Stomach (tissue), 19 donors: Measurements from ENCODE around the gene MARCHF3. TPM values are rescaled to one million over a fixed set of nuclear protein-coding genes. Genes with fewer than 3 reads are reported as not detected.
A peak's percentile ranks its signal among the peaks of the same experiment; 100 is the strongest.

Experiments used
- DNase-seq, 2 donors: peaks; one replicate each; pipeline versions ENCODE4 v3.0.0 to v3.0.0-alpha.2; 2013 to 2019
- H3K27ac ChIP-seq, 5 donors: fragments of 200-600 bp in 4 of 5; sonication (generic) in 4 of 5; one replicate each; pipeline ENCODE4 v1.5.1; 2013 to 2019; ENCODE audit warnings: mild to moderate bottlenecking in 1 of 5, moderate library complexity in 1 of 5
- H3K27me3 ChIP-seq, 3 donors: fragments of 200-600 bp; sonication (generic); one replicate each; pipeline ENCODE4 v1.5.1; 2017 to 2019; ENCODE audit warnings: mixed run types in 1 of 3
- H3K36me3 ChIP-seq, 4 donors: fragments of 200-600 bp; sonication (generic); 1 replicate in 3 of 4; 2 replicates in 1 of 4; pipeline ENCODE4 v1.5.1; 2016 to 2019
- H3K4me1 ChIP-seq, 4 donors: fragments of 200-600 bp; sonication (generic); one replicate each; pipeline ENCODE4 v1.5.1; 2016 to 2019
- H3K4me3 ChIP-seq, 4 donors: fragments of 200-600 bp; sonication (generic) in 3 of 4; one replicate each; pipeline ENCODE4 v1.5.1; 2016 to 2019; ENCODE audit warnings: mild to moderate bottlenecking in 1 of 4
- H3K9me3 ChIP-seq, 4 donors: fragments of 200-600 bp; sonication (generic); one replicate each; pipeline ENCODE4 v1.5.1; 2016 to 2019
- CTCF ChIP-seq, 7 experiments: fragments of 450-650 bp in 4 of 7; fragments of 200-600 bp in 3 of 7; sonication (generic) in 3 of 7; IDR thresholded peaks; one replicate each; pipeline ENCODE4 v1.5.1; 2016 to 2019; ENCODE audit warnings: antibody characterized with exemption in 7 of 7, control low read depth in 2 of 7, mild to moderate bottlenecking in 1 of 7
- EP300 ChIP-seq: sonication (generic); formaldehyde crosslinking; IDR thresholded peaks from one replicate; pipeline ENCODE4 v1.6.1; 2017; ENCODE audit warnings: antibody characterized with exemption
- POLR2A ChIP-seq, 4 donors: fragments of 450-650 bp; IDR thresholded peaks; one replicate each; pipeline ENCODE4 v1.6.1; 2016; ENCODE audit warnings: antibody characterized with exemption in 4 of 4, control low read depth in 2 of 4, mild to moderate bottlenecking in 1 of 4, moderate library complexity in 1 of 4
- POLR2AphosphoS5 ChIP-seq, 3 donors: sonication (generic); formaldehyde crosslinking; IDR thresholded peaks; one replicate each; pipeline ENCODE4 v1.6.1; 2016; ENCODE audit warnings: antibody characterized with exemption in 3 of 3
- WGBS, 5 donors: extraction: QIAGEN DNeasy Blood & Tissue Kit in 3 of 5; methylation state at CpG; one replicate each; pipeline versions ENCODE4 v1.1.5 to v1.1.7; 2013 to 2018; 5-methylcytosine and 5-hydroxymethylcytosine counted together
- intact Hi-C: fragments of 100-400 bp; cut with DNase I; formaldehyde crosslinking; loops from one replicate; pipeline ENCODE4 v1.15.1; 2023; ENCODE audit warnings: low total_unique reads
- long read RNA-seq, 10 donors: transcript quantifications; one replicate each; lab custom pipeline, GENCODE V29; 2026
- polyA plus RNA-seq, 3 donors: library from polyadenylated mRNA; stranded (reverse); fragments of 200-250 nt; gene quantifications; one replicate each; pipeline ENCODE4 v1.2.3, GENCODE V29; 2013
- total RNA-seq, 5 donors: library from RNA; depleted of rRNA; stranded (reverse); fragments of >200 nt; gene quantifications; one replicate each; pipeline versions ENCODE4 v1.1.0 to v1.2.3, GENCODE V29; 2014 to 2016
- donor health status: healthy with polysubstance abuse.
- donor health status: Bipolar disorder and iron deficiency.
- donor health status: healthy.

MARCHF3 gene
- total RNA-seq (10 to 100 TPM in 1 of 5 donors, 1 to 10 TPM in 3, not detected in 1; 2.6 to 11.9 (median 4.3) TPM), polyA plus RNA-seq (1 to 10 TPM; 1.1 to 2.2 (median 1.3) TPM)
- long read RNA-seq, donor 1: 0 reads
- long read RNA-seq, donor 2, full-length matches to known transcripts: 2 of 2 reads
- long read RNA-seq, donor 2, partial matches to known transcripts: 0 of 2 reads
- long read RNA-seq, donor 2, other reads (novel, unspliced or antisense): 0 of 2 reads
- long read RNA-seq, donor 3: 0 reads
- long read RNA-seq, donor 4: 0 reads
- long read RNA-seq, donor 5: 0 reads
- long read RNA-seq, donor 6, full-length matches to known transcripts: 1 of 1 reads
- long read RNA-seq, donor 6, partial matches to known transcripts: 0 of 1 reads
- long read RNA-seq, donor 6, other reads (novel, unspliced or antisense): 0 of 1 reads
- long read RNA-seq, donor 7, full-length matches to known transcripts: 2 of 2 reads
- long read RNA-seq, donor 7, partial matches to known transcripts: 0 of 2 reads
- long read RNA-seq, donor 7, other reads (novel, unspliced or antisense): 0 of 2 reads
- long read RNA-seq, donor 8: 0 reads
- long read RNA-seq, donor 9: 0 reads
- long read RNA-seq, donor 10: 0 reads

DNA sequence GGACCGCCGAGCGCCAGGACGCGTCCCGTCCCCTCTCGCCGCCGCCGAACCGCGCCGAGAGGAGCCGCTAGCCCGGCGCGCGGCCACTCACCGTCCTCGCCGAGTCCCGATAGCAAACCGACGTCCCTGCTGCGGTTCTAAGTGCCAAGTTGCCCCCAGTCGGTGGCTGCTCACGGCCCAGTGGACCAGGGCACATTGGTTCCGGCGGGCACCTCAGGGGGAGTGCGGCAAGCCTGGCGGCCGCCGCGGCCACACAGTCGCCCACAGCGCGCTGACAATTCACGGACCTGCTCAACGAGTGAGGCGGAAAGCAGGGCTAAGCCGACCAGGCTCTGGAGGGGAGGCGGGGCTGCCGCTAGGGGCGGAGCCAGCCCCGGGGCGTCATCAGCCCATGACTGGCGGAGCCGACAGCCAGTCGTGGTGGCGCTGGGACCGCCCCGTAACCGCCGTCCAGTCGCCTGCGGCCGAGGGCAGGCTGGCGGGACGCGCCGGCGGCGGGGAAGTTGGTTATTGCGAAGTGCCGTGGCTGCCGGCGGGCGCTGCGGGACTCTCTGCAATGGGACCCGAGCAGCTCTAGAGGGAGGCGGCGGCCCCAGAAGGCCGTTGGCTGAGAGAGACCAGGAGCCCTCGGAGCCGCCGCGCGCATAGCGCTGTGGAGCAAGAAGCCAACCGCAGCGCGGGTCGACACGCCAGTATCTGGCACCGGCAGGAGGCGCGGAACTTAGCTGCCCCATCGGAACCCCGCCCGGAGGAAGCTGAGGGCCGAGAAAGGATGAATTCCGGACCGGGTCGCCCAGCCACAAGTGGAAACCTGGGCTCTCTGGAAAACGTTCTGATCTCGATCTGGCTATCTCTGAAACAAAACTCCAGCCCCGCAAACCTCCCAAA lies at the start of gene MARCHF3:
Gene MARCHF3, minus strand, starts transcription at position 300 of the 888 bp plus-strand sequence. CDS start 112,387 bp downstream, outside the sequence.
- intact Hi-C loops: no loop called here
- WGBS, 5 donors: 0 to 1% (median 0%) methylated on average over 21 to 97 of the region's 97 CpGs
- peak; percentile 96 to 99 for DNase-seq
- H3K4me1 ChIP-seq: peaks cover 8 to 24% (median 16%) of the 10 kb centered on the region in 4 donors
- peak within 1 kb of the TSS; percentile 88 to 94 (median 91) for H3K27ac ChIP-seq
- peak within 1 kb of the TSS; percentile 74 to 82 (median 78) for H3K4me3 ChIP-seq
- TF ChIP-seq POLR2AphosphoS5 (IDR thresholded peaks at IDR 0.05) (peak; percentile 70 to 99 (median 97)), CTCF (IDR thresholded peaks at IDR 0.05) (peak in 4 of 7 experiments; percentile 10 to 56 (median 32)), EP300 (no peak), POLR2A (IDR thresholded peaks at IDR 0.05) (peak in 2 of 4 donors; percentile 55 to 86)
- H3K36me3 ChIP-seq: no peaks in the 10 kb centered on the region
- H3K27me3 ChIP-seq: peaks cover 0 to 19% (median 5%) of the 10 kb centered on the region in 3 donors
- H3K9me3 ChIP-seq: no peaks in the 10 kb centered on the region

DNA sequence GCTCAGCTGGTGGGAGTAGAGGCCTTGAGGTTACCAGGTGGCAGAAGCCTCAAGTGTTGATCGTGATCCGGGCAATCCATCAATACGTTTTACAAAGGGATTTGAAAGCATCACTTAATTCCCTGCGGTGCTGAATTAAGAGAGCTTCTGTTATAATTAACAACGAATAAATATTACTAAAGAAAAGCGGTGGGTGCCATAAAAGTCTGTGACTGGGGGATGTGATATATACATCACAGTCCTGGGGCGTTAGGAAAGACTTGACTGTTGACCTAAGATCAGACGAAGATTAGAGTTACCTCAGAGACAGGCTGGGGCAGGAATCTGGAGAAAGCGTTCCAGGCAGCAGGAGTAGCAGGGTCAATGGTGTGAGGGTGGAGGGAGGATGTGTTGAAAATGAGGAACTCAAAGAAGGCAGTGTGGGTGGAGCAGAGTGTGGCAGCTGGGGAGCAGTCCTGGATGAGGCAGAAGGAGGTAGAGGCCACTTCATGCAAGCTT lies 49.7 kb upstream of the MARCHF3 start:
- DNase-seq: no peak
- Histone ChIP-seq H3K27me3 (peaks cover 0 to 7% (median 0%) of the 10 kb centered on the region in 3 donors), H3K9me3 (no peaks in the 10 kb centered on the region), H3K36me3 (no peaks in the 10 kb centered on the region), H3K4me3 (no peak overlapping the region), H3K4me1 (no peaks in the 10 kb centered on the region), H3K27ac (no peak overlapping the region)
- 33 to 46% (median 36%) methylated on average over 9 of the region's 9 CpGs for whole genome bisulfite sequencing, 5 donors
- no peak for TF ChIP-seq POLR2AphosphoS5 (IDR thresholded peaks at IDR 0.05)
- no peak for TF ChIP-seq EP300
- no peak for TF ChIP-seq CTCF (IDR thresholded peaks at IDR 0.05)
- TF ChIP-seq POLR2A (IDR thresholded peaks at IDR 0.05): no peak
- intact Hi-C loops: no loop called here

DNA sequence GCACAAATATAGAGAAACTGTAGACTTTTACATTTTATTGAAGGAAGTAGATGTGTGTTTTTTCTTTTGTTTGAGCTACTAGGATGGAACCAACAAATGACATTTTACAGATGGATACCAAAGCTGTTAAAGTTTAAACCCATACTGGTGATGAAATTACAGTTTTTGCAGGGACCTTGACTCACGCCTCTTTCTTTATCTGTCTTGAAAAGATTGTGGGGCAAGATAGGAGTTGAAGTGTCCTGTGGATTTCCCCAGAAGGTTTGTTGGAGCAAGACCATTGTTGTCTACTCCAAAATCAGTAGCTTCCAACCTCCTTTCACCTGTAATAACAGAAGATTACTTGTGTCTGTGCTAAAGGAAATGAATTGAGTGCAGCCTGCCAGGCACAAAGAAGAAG lies 47.0 kb upstream of the MARCHF3 start:
- no peaks in the 10 kb centered on the region for H3K36me3 ChIP-seq
- 58 to 71% (median 66%) methylated on average over 1 of the region's 1 CpG for WGBS, 5 donors
- intact Hi-C loops: no loop called here

More for the DNA sequence above, 47.0 kb upstream of the MARCHF3 start:
- H3K27me3 ChIP-seq: peaks cover 0 to 7% (median 0%) of the 10 kb centered on the region in 3 donors
- H3K9me3 ChIP-seq: no peaks in the 10 kb centered on the region
- DNase-seq: no peak
- TF ChIP-seq CTCF (IDR thresholded peaks at IDR 0.05): no peak
- no peak overlapping the region for H3K27ac ChIP-seq
- H3K4me1 ChIP-seq: peaks cover 0 to 10% (median 5%) of the 10 kb centered on the region in 4 donors
- no peak overlapping the region for H3K4me3 ChIP-seq
